ENCODE data around the gene CHD1. TPM values are rescaled to one million over a fixed set of nuclear protein-coding genes. Genes with fewer than 3 reads are reported as not detected.

Gene CHD1
- total RNA-seq, 1 donor from 2014 or later = 28.3 TPM

GRCh38 chr5:98899456-98899855 lies 29.4 kb downstream of the CHD1 start:
- no peaks in the 10 kb centered on the region for H3K27me3 Mint-ChIP-seq (ENCODE audit: unreplicated experiment)
- peaks cover 13% of the 10 kb centered on the region for H3K4me1 Mint-ChIP-seq (ENCODE audit: unreplicated experiment)
- DNase-seq (ENCODE audit: extremely low spot score, unreplicated experiment) = no peak
- TF ChIP-seq CTCF (IDR thresholded peaks at IDR 0.05) = no peak
- no peak overlapping the region for H3K27ac Mint-ChIP-seq (ENCODE audit: unreplicated experiment)
- no peaks in the 10 kb centered on the region for H3K9me3 Mint-ChIP-seq (ENCODE audit: unreplicated experiment)
- peaks cover 40% of the 10 kb centered on the region for H3K36me3 Mint-ChIP-seq (ENCODE audit: unreplicated experiment)
- no peak overlapping the region for H3K4me3 Mint-ChIP-seq (ENCODE audit: unreplicated experiment)

GRCh38 chr5:98898743-98899142 lies 30.1 kb downstream of the CHD1 start:
- H3K27ac Mint-ChIP-seq (ENCODE audit: unreplicated experiment) = no peak overlapping the region
- TF ChIP-seq CTCF (IDR thresholded peaks at IDR 0.05) = no peak
- no peaks in the 10 kb centered on the region for H3K27me3 Mint-ChIP-seq (ENCODE audit: unreplicated experiment)
- no peaks in the 10 kb centered on the region for H3K9me3 Mint-ChIP-seq (ENCODE audit: unreplicated experiment)
- no peak overlapping the region for H3K4me3 Mint-ChIP-seq (ENCODE audit: unreplicated experiment)
- peaks cover 37% of the 10 kb centered on the region for H3K36me3 Mint-ChIP-seq (ENCODE audit: unreplicated experiment)
- H3K4me1 Mint-ChIP-seq (ENCODE audit: unreplicated experiment) = peaks cover 13% of the 10 kb centered on the region
- DNase-seq (ENCODE audit: extremely low spot score, unreplicated experiment) = no peak

- DNase-seq (ENCODE audit: extremely low spot score, unreplicated experiment) = no peak
- H3K27me3 Mint-ChIP-seq (ENCODE audit: unreplicated experiment) = no peaks in the 10 kb centered on the region
- H3K36me3 Mint-ChIP-seq (ENCODE audit: unreplicated experiment) = peaks cover 45% of the 10 kb centered on the region
- no peaks in the 10 kb centered on the region for H3K4me1 Mint-ChIP-seq (ENCODE audit: unreplicated experiment)
- H3K4me3 Mint-ChIP-seq (ENCODE audit: unreplicated experiment) = no peak overlapping the region
- no peak overlapping the region for H3K27ac Mint-ChIP-seq (ENCODE audit: unreplicated experiment)
- no peak for TF ChIP-seq CTCF (IDR thresholded peaks at IDR 0.05)
- no peaks in the 10 kb centered on the region for H3K9me3 Mint-ChIP-seq (ENCODE audit: unreplicated experiment)
Measured at GRCh38 chr5:98891591-98891990, 37.2 kb downstream of the CHD1 start.

- no peaks in the 10 kb centered on the region for H3K9me3 Mint-ChIP-seq (ENCODE audit: unreplicated experiment)
- H3K4me3 Mint-ChIP-seq (ENCODE audit: unreplicated experiment) = no peak overlapping the region
- H3K36me3 Mint-ChIP-seq (ENCODE audit: unreplicated experiment) = peaks cover 53% of the 10 kb centered on the region
- TF ChIP-seq CTCF (IDR thresholded peaks at IDR 0.05) = no peak
- H3K27me3 Mint-ChIP-seq (ENCODE audit: unreplicated experiment) = no peaks in the 10 kb centered on the region
- DNase-seq (ENCODE audit: extremely low spot score, unreplicated experiment) = no peak
- peaks cover 5% of the 10 kb centered on the region for H3K4me1 Mint-ChIP-seq (ENCODE audit: unreplicated experiment)
- H3K27ac Mint-ChIP-seq (ENCODE audit: unreplicated experiment) = no peak overlapping the region
Measured at GRCh38 chr5:98880598-98880997, 48.2 kb downstream of the CHD1 start.

GRCh38 chr5:98880151-98880550 lies 48.7 kb downstream of the CHD1 start:
- Mint-ChIP-seq H3K4me1 (ENCODE audit: unreplicated experiment) (peaks cover 5% of the 10 kb centered on the region), H3K36me3 (ENCODE audit: unreplicated experiment) (peaks cover 53% of the 10 kb centered on the region), H3K27me3 (ENCODE audit: unreplicated experiment) (no peaks in the 10 kb centered on the region), H3K9me3 (ENCODE audit: unreplicated experiment) (no peaks in the 10 kb centered on the region), H3K27ac (ENCODE audit: unreplicated experiment) (no peak overlapping the region), H3K4me3 (ENCODE audit: unreplicated experiment) (no peak overlapping the region)
- no peak for TF ChIP-seq CTCF (IDR thresholded peaks at IDR 0.05)
- no peak for DNase-seq (ENCODE audit: extremely low spot score, unreplicated experiment)

Measured in osteocyte (in vitro differentiated cells).